ENCODE measurements around the gene DNM3. TPM values are rescaled to one million over a fixed set of nuclear protein-coding genes. Genes with fewer than 3 reads are reported as not detected.

The DNM3 gene
- total and polyA plus RNA-seq, 9 of the 15 experiments (the other 6 are each of a cell fraction or from before 2014, with no cell fraction given) = 0.08 to 0.36 (median 0.22) TPM; not detected in 1

DNA sequence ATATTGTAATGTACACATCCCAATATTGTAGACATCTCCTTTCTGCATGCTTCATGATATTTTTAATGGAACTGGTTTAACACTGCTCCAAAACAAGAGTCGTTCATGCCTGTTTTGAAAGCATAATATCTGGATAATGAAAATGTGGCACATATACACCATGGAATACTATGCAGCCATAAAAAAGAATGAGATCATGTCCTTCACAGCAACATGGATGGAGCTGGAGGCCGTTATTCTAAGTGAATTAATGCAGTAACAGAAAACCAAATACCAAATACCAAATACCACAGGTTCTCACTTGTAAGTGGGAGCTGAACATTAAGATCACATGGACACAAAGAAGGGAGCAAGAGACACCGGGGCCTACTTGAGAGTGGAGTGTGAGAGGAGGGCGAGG is 487.0 kb downstream of the DNM3 start:
- POLR2A ChIA-PET = no interaction called here
- Histone ChIP-seq H3K27ac (ENCODE audit: extremely low read depth, low read depth, low read length) (no peak overlapping the region), H3K27me3 (ENCODE audit: control insufficient read depth in 2 of 2, insufficient read depth in 2 of 2, low read length in 2 of 2) (no peaks in the 10 kb centered on the region), H3K4me2 (ENCODE audit: insufficient read depth, low read length) (no peak overlapping the region), H3K9me1 (ENCODE audit: control insufficient read depth, insufficient read depth, low read length) (no peaks in the 10 kb centered on the region), H3K4me1 (replicated peaks in 1 of 2; ENCODE audit: control insufficient read depth in 2 of 2, insufficient read depth in 2 of 2, low read length in 2 of 2) (no peaks in the 10 kb centered on the region), H3K9me3 (replicated peaks; ENCODE audit: control insufficient read depth, insufficient read depth, low read depth, low read length) (no peaks in the 10 kb centered on the region), H3K4me3 (no peak overlapping the region), H4K20me1 (replicated peaks; ENCODE audit: control insufficient read depth, insufficient read depth, low read length) (no peaks in the 10 kb centered on the region), H3K79me2 (ENCODE audit: control insufficient read depth, insufficient read depth, low read length) (no peaks in the 10 kb centered on the region), H3K9ac (ENCODE audit: insufficient read depth in 1 of 2, low read depth in 2 of 2, low read length in 2 of 2) (no peak overlapping the region), H3K36me3 (ENCODE audit: control insufficient read depth, insufficient read depth, low read length) (no peaks in the 10 kb centered on the region), H2AFZ (ENCODE audit: low read depth, low read length) (no peak overlapping the region)
- FAIRE-seq (no peak), ATAC-seq (no peak), DNase-seq (ENCODE audit: extremely low read depth in 1 of 4, low spot score in 3 of 4) (no peak)
- TF ChIP-seq ZNF146 (CRISPR knock-in tag; IDR thresholded peaks at IDR 0.05; ENCODE audit: unreplicated experiment) (peak; percentile 74), RBM25 (IDR thresholded peaks at IDR 0.05; ENCODE audit: low read depth, low read length, severe bottlenecking) (peak; percentile 50), ZNF589 (CRISPR knock-in tag; IDR thresholded peaks at IDR 0.05; ENCODE audit: low read depth) (no peak)
- CTCF ChIA-PET (ENCODE audit: low intra/inter-chr PET ratio) = no interaction called here
- intact Hi-C loops (cut with micrococcal nuclease) = no loop called here
- BruUV-seq (replicated peaks) = no TSS peak
- whole genome bisulfite sequencing (ENCODE audit: insufficient coverage, low coverage, missing lambda C conversion rate) = 0% methylated on average over 4 of the region's 4 CpGs
- in situ Hi-C loops (cut with MboI) = no loop called here

- H3K36me3 ChIP-seq (ENCODE audit: control insufficient read depth, insufficient read depth, low read length) = no peaks in the 10 kb centered on the region
- ChIA-PET CTCF (ENCODE audit: low intra/inter-chr PET ratio) (no interaction called here), POLR2A (interaction anchor here (0.6 kb wide), 1 partner anchor 101 kb away, joined by 3 read pairs; no protein-coding TSS in a partner anchor)
- H3K9me3 ChIP-seq (replicated peaks; ENCODE audit: control insufficient read depth, insufficient read depth, low read depth, low read length) = no peaks in the 10 kb centered on the region
- no peak for ATAC-seq
- H2AFZ ChIP-seq (ENCODE audit: low read depth, low read length) = no peak overlapping the region
- no peaks in the 10 kb centered on the region for H3K27me3 ChIP-seq (ENCODE audit: control insufficient read depth in 2 of 2, insufficient read depth in 2 of 2, low read length in 2 of 2)
- no peaks in the 10 kb centered on the region for H3K9me1 ChIP-seq (ENCODE audit: control insufficient read depth, insufficient read depth, low read length)
- H3K9ac ChIP-seq (ENCODE audit: insufficient read depth in 1 of 2, low read depth in 2 of 2, low read length in 2 of 2) = no peak overlapping the region
- no peak overlapping the region for H3K4me2 ChIP-seq (ENCODE audit: insufficient read depth, low read length)
- no peak for DNase-seq (ENCODE audit: extremely low read depth in 1 of 4, low spot score in 3 of 4)
- no peaks in the 10 kb centered on the region for H4K20me1 ChIP-seq (replicated peaks; ENCODE audit: control insufficient read depth, insufficient read depth, low read length)
- in situ Hi-C loops (cut with MboI) = no loop called here
- BruUV-seq (replicated peaks) = no TSS peak
- no peak for FAIRE-seq
- no peak overlapping the region for H3K27ac ChIP-seq (ENCODE audit: extremely low read depth, low read depth, low read length)
- WGBS (ENCODE audit: insufficient coverage, low coverage, missing lambda C conversion rate) = 2% methylated on average over 4 of the region's 4 CpGs
- H3K4me1 ChIP-seq (replicated peaks in 1 of 2; ENCODE audit: control insufficient read depth in 2 of 2, insufficient read depth in 2 of 2, low read length in 2 of 2) = no peaks in the 10 kb centered on the region
- H3K4me3 ChIP-seq = no peak overlapping the region
- intact Hi-C loops (cut with micrococcal nuclease) = no loop called here
- no peaks in the 10 kb centered on the region for H3K79me2 ChIP-seq (ENCODE audit: control insufficient read depth, insufficient read depth, low read length)
- TF ChIP-seq TEAD2 (tag; IDR thresholded peaks at IDR 0.05) (no peak), ETS2 (tag; IDR thresholded peaks at IDR 0.05; ENCODE audit: borderline replicate concordance, poor library complexity, severe bottlenecking) (no peak), ZFPM2 (CRISPR knock-in tag; IDR thresholded peaks at IDR 0.05) (no peak), ZNF764 (CRISPR knock-in tag; IDR thresholded peaks at IDR 0.05; ENCODE audit: low read depth) (no peak), CAMTA2 (CRISPR knock-in tag; conservative IDR thresholded peaks at IDR 0.05) (no peak), POLR2B (IDR thresholded peaks at IDR 0.05; ENCODE audit: low read depth, partially characterized antibody) (no peak), ZNF77 (CRISPR knock-in tag; IDR thresholded peaks at IDR 0.05) (no peak), NR2C1 (IDR thresholded peaks at IDR 0.05) (no peak), NR2C1 (tag; IDR thresholded peaks at IDR 0.05) (no peak), SREBF1 (IDR thresholded peaks at IDR 0.05; ENCODE audit: borderline replicate concordance, low read depth, low read length) (no peak), ZNF699 (CRISPR knock-in tag; IDR thresholded peaks at IDR 0.05; ENCODE audit: insufficient replicate concordance) (no peak), BCL6 (CRISPR knock-in tag; IDR thresholded peaks at IDR 0.05) (no peak)
- TF ChIP-seq, protein P1, sequence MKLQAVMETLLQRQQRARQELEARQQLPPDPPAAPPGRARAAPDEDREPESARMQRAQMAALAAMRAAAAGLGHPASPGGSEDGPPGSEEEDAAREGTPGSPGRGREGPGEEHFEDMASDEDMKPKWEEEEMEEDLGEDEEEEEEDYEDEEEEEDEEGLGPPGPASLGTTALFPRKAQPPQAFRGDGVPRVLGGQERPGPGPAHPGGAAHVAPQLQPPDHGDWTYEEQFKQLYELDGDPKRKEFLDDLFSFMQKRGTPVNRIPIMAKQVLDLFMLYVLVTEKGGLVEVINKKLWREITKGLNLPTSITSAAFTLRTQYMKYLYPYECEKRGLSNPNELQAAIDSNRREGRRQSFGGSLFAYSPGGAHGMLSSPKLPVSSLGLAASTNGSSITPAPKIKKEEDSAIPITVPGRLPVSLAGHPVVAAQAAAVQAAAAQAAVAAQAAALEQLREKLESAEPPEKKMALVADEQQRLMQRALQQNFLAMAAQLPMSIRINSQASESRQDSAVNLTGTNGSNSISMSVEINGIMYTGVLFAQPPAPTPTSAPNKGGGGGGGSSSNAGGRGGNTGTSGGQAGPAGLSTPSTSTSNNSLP (IDR thresholded peaks at IDR 0.05; ENCODE audit: borderline replicate concordance, low read depth, low read length) = no peak
Observed at GRCh38 chr1:172332230-172332629, 490.9 kb downstream of the DNM3 start.
